BE2C (cell line): Measurements from ENCODE around the gene SERGEF.
A peak's percentile ranks its signal among the peaks of the same experiment; 100 is the strongest.

ENCODE experiments used
- DNase-seq: peaks from one replicate; pipeline ENCODE4 v3.0.0-alpha.2; 2020
- H3K27me3 ChIP-seq: fragments of 250-450 bp; sonication (Bioruptor Pico); 2 replicates; pipeline ENCODE4 v1.5.1; 2020; ENCODE audit warnings: mild to moderate bottlenecking
- H3K36me3 ChIP-seq: fragments of 250-450 bp; sonication (Bioruptor Pico); 2 replicates; pipeline ENCODE4 v1.5.1; 2020; ENCODE audit warnings: mild to moderate bottlenecking
- H3K4me1 ChIP-seq: fragments of 250-450 bp; sonication (Bioruptor Pico); 2 replicates; pipeline ENCODE4 v1.5.1; 2020
- H3K4me3 ChIP-seq: 2 replicates; pipeline ENCODE4 v1.5.1; 2011; ENCODE audit warnings: low read depth, low read length
- H3K9me3 ChIP-seq: fragments of 250-450 bp; sonication (Bioruptor Pico); 2 replicates; pipeline ENCODE4 v1.5.1; 2020
- CTCF ChIP-seq: IDR thresholded peaks from 2 replicates; pipeline ENCODE4 v1.5.1; 2012; ENCODE audit warnings: mild to moderate bottlenecking, low read depth, low read length

Gene SERGEF

DNA sequence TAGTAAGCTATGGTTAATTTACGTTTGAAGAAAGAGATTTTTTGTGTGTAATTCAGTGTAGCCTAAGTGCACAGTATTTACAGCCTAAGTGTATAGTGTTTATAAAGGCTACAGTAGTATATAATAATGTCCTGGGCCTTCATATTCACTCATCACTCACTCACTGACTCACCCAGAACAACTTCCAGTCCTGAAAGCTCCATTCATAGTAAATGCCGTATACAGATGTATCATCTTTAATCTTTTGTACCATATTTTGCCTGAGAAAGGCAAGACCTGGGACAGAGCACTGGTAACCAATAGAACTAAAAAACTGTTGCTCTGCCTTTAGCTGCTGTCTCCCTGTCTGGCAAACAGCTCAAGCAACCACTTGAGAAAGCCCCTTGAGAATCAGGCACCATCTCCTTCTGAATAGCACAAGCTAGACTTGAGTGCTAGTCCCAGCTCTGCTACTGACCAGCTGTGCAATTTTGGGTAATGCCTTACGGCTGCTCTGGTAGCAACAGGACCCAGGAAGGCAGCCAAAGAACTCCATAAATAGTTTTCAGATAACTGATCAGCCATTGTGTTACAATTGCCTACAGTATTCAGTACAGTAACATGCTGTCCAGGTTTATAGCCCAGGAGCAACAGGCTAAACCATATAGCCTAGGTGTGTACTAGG, 146.9 kb downstream of the SERGEF start:
- no peaks in the 10 kb centered on the region for H3K9me3 ChIP-seq
- TF ChIP-seq CTCF = no peak
- no peaks in the 10 kb centered on the region for H3K36me3 ChIP-seq
- no peaks in the 10 kb centered on the region for H3K27me3 ChIP-seq
- DNase-seq = no peak
- H3K4me1 ChIP-seq = no peaks in the 10 kb centered on the region
- no peak overlapping the region for H3K4me3 ChIP-seq

DNA sequence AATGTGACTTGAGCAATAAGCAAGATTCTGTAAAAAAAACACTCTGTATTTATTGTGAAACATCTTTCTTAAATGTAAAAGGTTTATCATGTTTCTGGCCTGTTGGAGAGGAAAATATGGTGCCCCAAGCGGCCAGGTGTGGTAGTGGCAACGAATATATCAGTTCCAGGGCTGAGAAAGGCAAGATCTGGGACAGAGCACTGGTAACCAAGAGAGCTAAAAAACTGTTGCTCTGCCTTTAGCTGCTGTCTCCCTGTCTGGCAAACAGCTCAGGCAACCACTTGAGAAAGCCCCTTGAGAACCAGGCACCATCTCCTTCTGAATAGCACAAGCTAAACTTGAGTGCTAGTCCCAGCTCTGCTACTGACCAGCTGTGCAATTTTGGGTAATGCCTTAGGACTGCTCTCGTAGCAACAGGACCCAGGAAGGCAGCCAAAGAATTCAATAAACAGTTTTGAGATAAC, 148.3 kb downstream of the SERGEF start:
- no peak for DNase-seq
- Histone ChIP-seq H3K4me1 (no peaks in the 10 kb centered on the region), H3K27me3 (no peaks in the 10 kb centered on the region), H3K36me3 (no peaks in the 10 kb centered on the region), H3K9me3 (no peaks in the 10 kb centered on the region), H3K4me3 (no peak overlapping the region)
- TF ChIP-seq CTCF = peak; percentile 43

DNA sequence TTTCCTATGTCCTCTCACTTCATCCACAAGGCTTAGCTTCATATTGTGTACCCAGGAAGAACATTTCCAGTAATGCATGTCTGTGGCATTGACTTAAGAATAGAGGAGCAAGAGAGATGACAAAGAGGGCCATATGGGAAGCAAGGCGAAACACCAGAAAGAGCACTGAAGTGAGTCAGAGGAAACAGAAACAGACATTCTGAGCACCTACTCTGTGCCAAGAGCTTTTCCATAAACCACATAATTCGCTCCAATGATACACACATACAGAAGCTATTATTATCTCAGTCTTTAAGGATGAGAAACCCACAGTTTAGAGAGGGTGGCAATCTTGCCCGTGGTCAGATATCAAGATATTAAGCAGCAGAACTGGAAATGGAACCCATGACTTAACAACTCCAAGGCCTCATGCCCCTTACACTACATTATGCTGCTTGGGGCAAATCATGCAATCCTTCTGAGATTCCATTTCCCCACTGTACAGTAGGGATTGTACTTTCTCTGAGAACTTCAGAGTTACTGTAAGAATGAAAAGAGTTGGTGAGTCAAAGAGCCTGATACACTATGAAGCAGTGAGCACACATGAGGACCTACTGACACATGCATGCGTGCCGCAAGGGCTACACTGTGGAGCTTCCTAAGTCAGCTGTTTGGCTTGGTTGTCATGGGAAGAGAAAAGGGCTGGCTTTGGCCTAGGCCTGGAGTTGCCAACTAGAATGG, 151.7 kb downstream of the SERGEF start:
- Histone ChIP-seq H3K9me3 (no peaks in the 10 kb centered on the region), H3K27me3 (no peaks in the 10 kb centered on the region), H3K4me1 (no peaks in the 10 kb centered on the region), H3K4me3 (no peak overlapping the region), H3K36me3 (no peaks in the 10 kb centered on the region)
- DNase-seq = no peak
- TF ChIP-seq CTCF = no peak

DNA sequence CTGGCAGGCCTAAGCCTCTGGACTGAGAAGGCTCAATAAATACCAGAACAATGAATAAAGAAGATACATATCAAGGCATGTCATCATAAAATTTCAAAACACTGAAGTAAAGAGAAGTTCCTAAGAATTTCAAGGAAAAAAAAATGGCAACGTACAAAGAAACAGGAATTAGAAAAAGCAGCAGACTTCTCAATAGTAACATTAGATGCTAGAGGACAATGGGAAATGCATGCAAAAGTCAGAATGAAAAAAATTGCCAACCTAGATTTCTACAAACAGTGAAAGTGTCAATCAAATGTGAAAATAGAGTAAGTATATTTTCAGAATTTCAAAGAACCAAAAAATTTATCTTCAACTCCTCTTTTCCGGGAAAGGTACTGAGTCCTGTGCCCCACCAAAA, 153.3 kb downstream of the SERGEF start:
- Histone ChIP-seq H3K4me1 (no peaks in the 10 kb centered on the region), H3K4me3 (no peak overlapping the region), H3K27me3 (no peaks in the 10 kb centered on the region), H3K9me3 (no peaks in the 10 kb centered on the region), H3K36me3 (no peaks in the 10 kb centered on the region)
- TF ChIP-seq CTCF = no peak
- no peak for DNase-seq

- no peaks in the 10 kb centered on the region for H3K36me3 ChIP-seq
- no peaks in the 10 kb centered on the region for H3K4me1 ChIP-seq
- no peak overlapping the region for H3K4me3 ChIP-seq
Observed at GRCh38 chr11:17855531-17856290, 157.1 kb downstream of the SERGEF start.

More at GRCh38 chr11:17855531-17856290, 157.1 kb downstream of the SERGEF start:
- H3K9me3 ChIP-seq = no peaks in the 10 kb centered on the region
- H3K27me3 ChIP-seq = no peaks in the 10 kb centered on the region
- TF ChIP-seq CTCF = no peak
- no peak for DNase-seq
